Measurements from ENCODE around the gene MRPL42. TPM values are rescaled to one million over a fixed set of nuclear protein-coding genes. Genes with fewer than 3 reads are reported as not detected.

MRPL42 gene
- total RNA-seq, 1 donor from 2014 or later: 44.6 TPM

GRCh38 chr12:93539821-93540220, 72.5 kb downstream of the MRPL42 start:
- intact Hi-C loops (cut with micrococcal nuclease): no loop called here
- Mint-ChIP-seq H3K27me3 (no peaks in the 10 kb centered on the region), H3K4me3 (no peak overlapping the region), H3K36me3 (ENCODE audit: low read depth) (no peaks in the 10 kb centered on the region), H3K27ac (no peak overlapping the region), H3K9me3 (no peaks in the 10 kb centered on the region), H3K4me1 (peaks cover 18% of the 10 kb centered on the region)
- ATAC-seq (ENCODE audit: low read depth) (no peak), DNase-seq (no peak)
- no peak for TF ChIP-seq CTCF (IDR thresholded peaks at IDR 0.05)
- POLR2A ChIA-PET: no interaction called here
- CTCF ChIA-PET: no interaction called here

- peaks cover 18% of the 10 kb centered on the region for H3K4me1 Mint-ChIP-seq
- DNase-seq (no peak), ATAC-seq (ENCODE audit: low read depth) (no peak)
- TF ChIP-seq CTCF (IDR thresholded peaks at IDR 0.05): no peak
- no peak overlapping the region for H3K27ac Mint-ChIP-seq
- ChIA-PET POLR2A (no interaction called here), CTCF (no interaction called here)
- H3K4me3 Mint-ChIP-seq: no peak overlapping the region
- H3K27me3 Mint-ChIP-seq: no peaks in the 10 kb centered on the region
- H3K36me3 Mint-ChIP-seq (ENCODE audit: low read depth): no peaks in the 10 kb centered on the region
- no peaks in the 10 kb centered on the region for H3K9me3 Mint-ChIP-seq
- intact Hi-C loops (cut with micrococcal nuclease): no loop called here
Measured at GRCh38 chr12:93540466-93540865, 73.2 kb downstream of the MRPL42 start.

GRCh38 chr12:93541578-93542225, 74.4 kb downstream of the MRPL42 start:
- intact Hi-C loops (cut with micrococcal nuclease): no loop called here
- peaks cover 7% of the 10 kb centered on the region for H3K4me1 Mint-ChIP-seq
- no peak for DNase-seq
- no peaks in the 10 kb centered on the region for H3K36me3 Mint-ChIP-seq (ENCODE audit: low read depth)
- ChIA-PET POLR2A (no interaction called here), CTCF (no interaction called here)
- no peak for TF ChIP-seq CTCF (IDR thresholded peaks at IDR 0.05)
- no peaks in the 10 kb centered on the region for H3K9me3 Mint-ChIP-seq
- ATAC-seq (ENCODE audit: low read depth): no peak
- H3K27me3 Mint-ChIP-seq: no peaks in the 10 kb centered on the region
- H3K4me3 Mint-ChIP-seq: no peak overlapping the region
- no peak overlapping the region for H3K27ac Mint-ChIP-seq

- DNase-seq: no peak
- Mint-ChIP-seq H3K4me3 (no peak overlapping the region), H3K36me3 (ENCODE audit: low read depth) (no peaks in the 10 kb centered on the region), H3K27ac (no peak overlapping the region), H3K27me3 (no peaks in the 10 kb centered on the region), H3K9me3 (no peaks in the 10 kb centered on the region), H3K4me1 (no peaks in the 10 kb centered on the region)
- intact Hi-C loops (cut with micrococcal nuclease): no loop called here
- ATAC-seq (ENCODE audit: low read depth): no peak
- no peak for TF ChIP-seq CTCF (IDR thresholded peaks at IDR 0.05)
- ChIA-PET POLR2A (no interaction called here), CTCF (no interaction called here)
Measured at GRCh38 chr12:93547778-93548177, 80.5 kb downstream of the MRPL42 start.

GRCh38 chr12:93549174-93549573, 81.9 kb downstream of the MRPL42 start:
- H3K27me3 Mint-ChIP-seq: no peaks in the 10 kb centered on the region
- H3K36me3 Mint-ChIP-seq (ENCODE audit: low read depth): no peaks in the 10 kb centered on the region
- H3K4me3 Mint-ChIP-seq: no peak overlapping the region
- DNase-seq: no peak
- POLR2A ChIA-PET: no interaction called here
- ATAC-seq (ENCODE audit: low read depth): no peak
- peaks cover 6% of the 10 kb centered on the region for H3K4me1 Mint-ChIP-seq
- TF ChIP-seq CTCF (IDR thresholded peaks at IDR 0.05): no peak
- no peaks in the 10 kb centered on the region for H3K9me3 Mint-ChIP-seq
- CTCF ChIA-PET: no interaction called here
- no peak overlapping the region for H3K27ac Mint-ChIP-seq
- intact Hi-C loops (cut with micrococcal nuclease): no loop called here
